ENCODE measurements around the gene HCN3. TPM values are rescaled to one million over a fixed set of nuclear protein-coding genes. Genes with fewer than 3 reads are reported as not detected.
A peak's percentile ranks its signal among the peaks of the same experiment; 100 is the strongest.

Gene HCN3
- total RNA-seq, 1 donor from 2014 or later = 1.9 TPM

DNA sequence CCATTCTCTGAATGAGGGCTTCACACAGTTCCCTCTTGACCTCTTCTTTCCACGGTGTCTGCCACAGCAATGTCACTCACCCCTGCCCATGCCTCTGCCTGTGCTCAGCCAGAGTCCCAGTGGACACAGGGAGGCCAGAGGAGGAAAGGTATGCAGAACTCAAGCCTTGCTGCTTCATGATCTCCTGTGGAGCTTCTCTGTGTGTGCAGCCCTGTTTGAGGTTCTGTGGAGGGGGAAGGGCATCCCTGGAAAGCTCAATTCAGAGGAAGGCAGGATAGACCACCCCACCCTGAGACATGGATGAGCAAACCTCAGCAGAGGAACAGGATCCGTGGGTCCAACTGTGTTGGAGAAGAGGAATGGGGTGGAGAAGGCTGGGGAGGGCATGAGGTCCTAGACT is 2.0 kb downstream of the HCN3 start:
- Histone ChIP-seq H3K9me3 (ENCODE audit: low read depth) (no peaks in the 10 kb centered on the region), H2AFZ (replicated peaks) (no peak overlapping the region), H3K4me2 (peak overlapping the region; percentile 98), H3K79me2 (ENCODE audit: low read depth) (no peaks in the 10 kb centered on the region), H3K36me3 (no peaks in the 10 kb centered on the region), H3K4me1 (peaks cover 22% of the 10 kb centered on the region), H4K20me1 (ENCODE audit: low read depth) (peaks cover 22% of the 10 kb centered on the region), H3K27ac (no peak overlapping the region), H3K27me3 (peaks cover 6% of the 10 kb centered on the region), H3K4me3 (no peak overlapping the region), H3F3A (ENCODE audit: low read depth) (peaks cover 29% of the 10 kb centered on the region), H3K9ac (no peak overlapping the region)
- Mint-ChIP-seq H3K27me3 (ENCODE audit: insufficient read depth, low read depth) (no peaks in the 10 kb centered on the region), H3K36me3 (peaks cover 15% of the 10 kb centered on the region), H3K4me3 (peak overlapping the region; percentile 58), H3K9me3 (no peaks in the 10 kb centered on the region), H3K27ac (no peak overlapping the region), H3K4me1 (peaks cover 25% of the 10 kb centered on the region)
- no peak for DNase-seq (ENCODE audit: low spot score)
- TF ChIP-seq EZH2phosphoT487 (IDR thresholded peaks at IDR 0.05) = no peak
- TF ChIP-seq EZH2 (IDR thresholded peaks at IDR 0.05) = no peak
- TF ChIP-seq, protein P1, sequence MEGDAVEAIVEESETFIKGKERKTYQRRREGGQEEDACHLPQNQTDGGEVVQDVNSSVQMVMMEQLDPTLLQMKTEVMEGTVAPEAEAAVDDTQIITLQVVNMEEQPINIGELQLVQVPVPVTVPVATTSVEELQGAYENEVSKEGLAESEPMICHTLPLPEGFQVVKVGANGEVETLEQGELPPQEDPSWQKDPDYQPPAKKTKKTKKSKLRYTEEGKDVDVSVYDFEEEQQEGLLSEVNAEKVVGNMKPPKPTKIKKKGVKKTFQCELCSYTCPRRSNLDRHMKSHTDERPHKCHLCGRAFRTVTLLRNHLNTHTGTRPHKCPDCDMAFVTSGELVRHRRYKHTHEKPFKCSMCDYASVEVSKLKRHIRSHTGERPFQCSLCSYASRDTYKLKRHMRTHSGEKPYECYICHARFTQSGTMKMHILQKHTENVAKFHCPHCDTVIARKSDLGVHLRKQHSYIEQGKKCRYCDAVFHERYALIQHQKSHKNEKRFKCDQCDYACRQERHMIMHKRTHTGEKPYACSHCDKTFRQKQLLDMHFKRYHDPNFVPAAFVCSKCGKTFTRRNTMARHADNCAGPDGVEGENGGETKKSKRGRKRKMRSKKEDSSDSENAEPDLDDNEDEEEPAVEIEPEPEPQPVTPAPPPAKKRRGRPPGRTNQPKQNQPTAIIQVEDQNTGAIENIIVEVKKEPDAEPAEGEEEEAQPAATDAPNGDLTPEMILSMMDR (IDR thresholded peaks at IDR 0.05) = no peak

DNA sequence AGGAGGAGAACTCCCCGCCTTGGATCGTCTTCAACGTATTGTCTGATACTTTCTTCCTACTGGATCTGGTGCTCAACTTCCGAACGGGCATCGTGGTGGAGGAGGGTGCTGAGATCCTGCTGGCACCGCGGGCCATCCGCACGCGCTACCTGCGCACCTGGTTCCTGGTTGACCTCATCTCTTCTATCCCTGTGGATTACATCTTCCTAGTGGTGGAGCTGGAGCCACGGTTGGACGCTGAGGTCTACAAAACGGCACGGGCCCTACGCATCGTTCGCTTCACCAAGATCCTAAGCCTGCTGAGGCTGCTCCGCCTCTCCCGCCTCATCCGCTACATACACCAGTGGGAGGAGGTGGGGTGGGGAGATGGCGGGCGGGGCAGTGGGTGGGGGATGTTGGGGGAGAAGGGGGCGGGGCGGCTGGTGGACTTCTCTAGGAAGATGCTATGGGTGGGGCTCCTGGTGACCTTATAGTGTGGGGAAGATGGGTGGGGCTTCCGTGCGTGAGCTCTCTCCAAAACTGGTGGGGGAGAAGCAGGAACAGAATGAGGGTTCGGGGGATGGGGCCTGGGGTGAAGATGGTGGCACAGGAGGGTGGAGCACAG is 5.3 kb downstream of the HCN3 start:
- peaks cover 20% of the 10 kb centered on the region for H4K20me1 ChIP-seq (ENCODE audit: low read depth)
- peaks cover 3% of the 10 kb centered on the region for H3K27me3 ChIP-seq
- no peak overlapping the region for H3K4me2 ChIP-seq
- Mint-ChIP-seq H3K27ac (no peak overlapping the region), H3K4me1 (peaks cover 15% of the 10 kb centered on the region), H3K9me3 (no peaks in the 10 kb centered on the region), H3K4me3 (no peak overlapping the region), H3K27me3 (ENCODE audit: insufficient read depth, low read depth) (peaks cover 4% of the 10 kb centered on the region), H3K36me3 (peaks cover 15% of the 10 kb centered on the region)
- H3K9me3 ChIP-seq (ENCODE audit: low read depth) = no peaks in the 10 kb centered on the region
- H3K4me1 ChIP-seq = peaks cover 17% of the 10 kb centered on the region
- no peak overlapping the region for H3K9ac ChIP-seq
- H3K27ac ChIP-seq = no peak overlapping the region
- H3K4me3 ChIP-seq = no peak overlapping the region
- DNase-seq (ENCODE audit: low spot score) = no peak
- H2AFZ ChIP-seq (replicated peaks) = no peak overlapping the region
- TF ChIP-seq EZH2 (IDR thresholded peaks at IDR 0.05) (no peak), EZH2phosphoT487 (IDR thresholded peaks at IDR 0.05) (no peak)
- TF ChIP-seq, protein P1 (IDR thresholded peaks at IDR 0.05) = no peak
- peaks cover 19% of the 10 kb centered on the region for H3F3A ChIP-seq (ENCODE audit: low read depth)
- no peaks in the 10 kb centered on the region for H3K36me3 ChIP-seq
- H3K79me2 ChIP-seq (ENCODE audit: low read depth) = no peaks in the 10 kb centered on the region

DNA sequence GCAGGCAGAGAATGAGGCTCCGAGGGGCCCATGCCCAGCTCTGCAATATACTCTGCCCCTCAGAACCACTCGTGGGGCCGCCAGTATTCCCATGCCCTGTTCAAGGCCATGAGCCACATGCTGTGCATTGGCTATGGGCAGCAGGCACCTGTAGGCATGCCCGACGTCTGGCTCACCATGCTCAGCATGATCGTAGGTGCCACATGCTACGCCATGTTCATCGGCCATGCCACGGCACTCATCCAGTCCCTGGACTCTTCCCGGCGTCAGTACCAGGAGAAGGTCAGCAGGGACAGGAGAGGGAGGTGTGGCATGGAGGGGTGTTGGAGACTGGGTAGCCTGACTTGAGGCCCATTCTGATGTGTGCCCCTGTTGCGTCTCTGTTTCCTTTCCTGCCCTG is 7.2 kb downstream of the HCN3 start:
- H3F3A ChIP-seq (ENCODE audit: low read depth) = peaks cover 2% of the 10 kb centered on the region
- H3K36me3 Mint-ChIP-seq = peaks cover 13% of the 10 kb centered on the region
- no peak overlapping the region for H3K4me3 ChIP-seq
- H3K9ac ChIP-seq = no peak overlapping the region
- TF ChIP-seq, protein P1 (IDR thresholded peaks at IDR 0.05) = no peak
- TF ChIP-seq EZH2 (IDR thresholded peaks at IDR 0.05) (no peak), EZH2phosphoT487 (IDR thresholded peaks at IDR 0.05) (no peak)
- H3K4me1 Mint-ChIP-seq = peaks cover 2% of the 10 kb centered on the region
- no peak overlapping the region for H3K27ac Mint-ChIP-seq
- H3K9me3 ChIP-seq (ENCODE audit: low read depth) = no peaks in the 10 kb centered on the region
- H3K27ac ChIP-seq = no peak overlapping the region
- no peaks in the 10 kb centered on the region for H3K79me2 ChIP-seq (ENCODE audit: low read depth)
- H3K27me3 Mint-ChIP-seq (ENCODE audit: insufficient read depth, low read depth) = peaks cover 4% of the 10 kb centered on the region
- H3K4me2 ChIP-seq = no peak overlapping the region
- H4K20me1 ChIP-seq (ENCODE audit: low read depth) = peaks cover 1% of the 10 kb centered on the region
- H3K9me3 Mint-ChIP-seq = no peaks in the 10 kb centered on the region
- H3K4me3 Mint-ChIP-seq = no peak overlapping the region
- no peaks in the 10 kb centered on the region for H3K27me3 ChIP-seq
- H3K36me3 ChIP-seq = no peaks in the 10 kb centered on the region
- H3K4me1 ChIP-seq = peaks cover 2% of the 10 kb centered on the region
- DNase-seq (ENCODE audit: low spot score) = no peak
- H2AFZ ChIP-seq (replicated peaks) = no peak overlapping the region
